ENCODE results near the gene SLC51A.

Gene SLC51A

DNA sequence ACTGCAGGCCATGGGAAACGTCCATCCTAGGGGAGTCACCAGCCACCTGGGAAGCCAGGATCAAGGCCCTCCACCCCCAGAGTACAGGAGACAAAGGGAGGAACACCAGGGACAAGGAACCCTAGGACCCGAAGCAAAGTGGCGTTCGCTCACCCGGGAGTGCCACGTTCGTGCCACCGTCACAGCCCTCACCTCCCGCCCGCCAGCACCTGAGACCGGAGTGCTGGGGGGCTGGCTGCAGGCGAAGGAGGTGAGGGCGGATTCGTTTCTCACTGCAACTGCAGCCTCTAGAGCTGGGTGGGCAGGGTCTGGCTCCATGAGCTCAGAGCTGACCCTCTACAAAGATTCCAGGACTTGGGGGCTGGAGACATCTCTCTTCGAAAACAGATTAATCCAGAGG lies 31.5 kb upstream of the SLC51A start:
- H3K9ac ChIP-seq (ENCODE audit: insufficient read length, low read depth): no peak overlapping the region
- H3K4me1 ChIP-seq (ENCODE audit: insufficient read depth, insufficient read length): peaks cover 17% of the 10 kb centered on the region
- TF ChIP-seq SUZ12 (IDR thresholded peaks at IDR 0.05; ENCODE audit: extremely low read depth, insufficient read depth, insufficient read length) (no peak), ZNF274 (IDR thresholded peaks at IDR 0.05; ENCODE audit: low read depth, low read length) (no peak), YY1 (IDR thresholded peaks at IDR 0.05; ENCODE audit: insufficient read depth, insufficient read length) (no peak)

DNA sequence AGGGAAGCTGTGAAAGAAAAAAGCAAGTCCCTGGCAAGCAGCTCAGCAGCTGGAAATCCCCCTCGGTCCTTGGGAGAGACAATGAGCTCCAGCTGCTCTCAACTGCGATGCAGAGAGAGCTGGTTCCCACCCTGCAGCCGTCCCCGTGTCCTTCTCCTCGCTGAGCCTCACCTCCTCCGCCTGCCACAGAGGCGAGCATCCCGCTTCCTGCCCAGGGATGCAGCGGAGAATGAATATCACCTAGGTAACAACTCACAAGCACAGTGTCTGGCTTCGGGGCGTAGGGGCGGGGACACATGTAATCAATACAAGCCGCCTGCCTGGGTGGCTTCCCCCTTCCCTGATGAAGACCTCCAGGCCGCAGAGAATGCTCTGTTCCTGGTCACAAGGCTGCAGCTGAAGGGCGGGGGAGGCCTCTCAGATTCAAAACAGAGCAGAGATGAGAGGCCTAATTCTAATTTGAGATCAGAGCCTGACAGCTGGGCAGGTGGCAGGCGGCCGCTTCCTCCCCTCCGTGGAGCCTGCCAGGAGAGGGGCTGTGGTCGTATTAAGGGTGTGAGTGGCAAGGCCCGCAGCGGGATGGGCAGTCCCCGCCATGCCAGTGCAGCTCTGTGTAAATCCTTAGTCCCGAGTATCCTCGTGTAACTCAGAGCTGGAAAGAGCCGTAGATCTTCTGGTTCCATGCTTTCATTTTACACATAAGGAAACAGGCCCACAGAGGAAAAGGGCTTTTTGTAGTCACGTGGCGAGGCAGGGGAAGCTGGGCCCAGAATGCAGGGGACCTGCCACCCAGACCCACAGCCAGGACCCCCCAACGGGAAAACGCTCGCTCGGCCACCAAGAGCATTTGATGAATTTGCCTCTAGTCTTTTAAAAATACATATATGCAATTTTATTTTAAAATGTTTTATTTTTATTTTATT lies 29.4 kb upstream of the SLC51A start:
- H3K27me3 ChIP-seq (ENCODE audit: insufficient read depth, insufficient read length): no peaks in the 10 kb centered on the region
- no peaks in the 10 kb centered on the region for H3K36me3 ChIP-seq (ENCODE audit: insufficient read depth, insufficient read length, low read length)
- no peak for TF ChIP-seq SUZ12 (IDR thresholded peaks at IDR 0.05; ENCODE audit: extremely low read depth, insufficient read depth, insufficient read length)
- TF ChIP-seq ZNF274 (IDR thresholded peaks at IDR 0.05; ENCODE audit: low read depth, low read length): no peak
- no peak for TF ChIP-seq YY1 (IDR thresholded peaks at IDR 0.05; ENCODE audit: insufficient read depth, insufficient read length)
- peak overlapping the region; percentile 2 for H3K9ac ChIP-seq (ENCODE audit: insufficient read length, low read depth)
- no peak overlapping the region for H3K4me3 ChIP-seq (ENCODE audit: insufficient read length, low read depth)
- DNase-seq (ENCODE audit: low read depth, low spot score): peak; percentile 85
- H3K4me1 ChIP-seq (ENCODE audit: insufficient read depth, insufficient read length): peaks cover 15% of the 10 kb centered on the region
- H3K9me3 ChIP-seq (ENCODE audit: insufficient read depth, low read length): no peaks in the 10 kb centered on the region

More for the DNA sequence above, 31.5 kb upstream of the SLC51A start:
- Histone ChIP-seq H3K36me3 (ENCODE audit: insufficient read depth, insufficient read length, low read length) (no peaks in the 10 kb centered on the region), H3K4me3 (ENCODE audit: insufficient read length, low read depth) (no peak overlapping the region), H3K9me3 (ENCODE audit: insufficient read depth, low read length) (no peaks in the 10 kb centered on the region), H3K27me3 (ENCODE audit: insufficient read depth, insufficient read length) (no peaks in the 10 kb centered on the region)
- DNase-seq (ENCODE audit: low read depth, low spot score): no peak

DNA sequence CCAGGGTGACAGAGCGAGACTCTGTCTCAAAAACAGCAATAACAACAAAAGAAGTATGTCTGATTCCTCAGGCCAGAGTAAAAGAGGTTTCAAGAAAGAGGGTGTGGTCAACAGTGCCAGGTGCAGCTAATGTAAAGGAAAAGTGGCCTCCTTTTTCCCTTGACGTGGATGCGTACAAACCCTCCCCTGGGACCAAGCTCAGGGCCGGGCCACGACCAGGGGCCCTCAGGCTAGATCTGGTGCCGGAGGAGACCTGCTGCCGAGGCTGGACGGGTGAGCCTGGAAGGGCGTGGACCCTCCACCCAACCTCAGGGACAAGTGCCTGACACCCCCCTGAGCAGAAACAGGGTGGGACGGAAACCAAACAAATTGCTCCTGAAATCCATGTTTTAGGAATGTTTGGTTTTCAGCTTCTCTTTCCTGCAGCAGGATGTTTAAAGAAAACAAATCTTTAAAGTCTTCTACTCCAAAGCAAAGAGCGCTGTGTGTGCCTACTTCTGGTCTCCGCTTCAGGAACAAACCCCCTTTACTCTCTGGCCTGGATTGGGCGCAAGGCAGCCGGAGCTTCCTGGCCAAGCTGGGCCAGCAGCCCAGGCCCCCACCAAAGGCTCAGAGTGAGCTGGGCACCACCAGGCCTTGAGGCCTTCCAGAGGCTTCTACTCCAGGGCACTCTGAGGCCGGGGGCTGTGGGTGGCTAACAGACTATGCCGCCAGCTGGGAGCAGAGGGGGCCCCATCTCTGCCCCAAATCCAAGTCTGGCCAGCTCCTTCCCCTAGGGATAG lies 26.6 kb upstream of the SLC51A start:
- H3K9me3 ChIP-seq (ENCODE audit: insufficient read depth, low read length): no peaks in the 10 kb centered on the region
- H3K27me3 ChIP-seq (ENCODE audit: insufficient read depth, insufficient read length): no peaks in the 10 kb centered on the region
- H3K9ac ChIP-seq (ENCODE audit: insufficient read length, low read depth): no peak overlapping the region
- no peaks in the 10 kb centered on the region for H3K36me3 ChIP-seq (ENCODE audit: insufficient read depth, insufficient read length, low read length)
- TF ChIP-seq SUZ12 (IDR thresholded peaks at IDR 0.05; ENCODE audit: extremely low read depth, insufficient read depth, insufficient read length) (no peak), ZNF274 (IDR thresholded peaks at IDR 0.05; ENCODE audit: low read depth, low read length) (no peak)
- H3K4me3 ChIP-seq (ENCODE audit: insufficient read length, low read depth): no peak overlapping the region
- peaks cover 26% of the 10 kb centered on the region for H3K4me1 ChIP-seq (ENCODE audit: insufficient read depth, insufficient read length)
- DNase-seq (ENCODE audit: low read depth, low spot score): no peak

DNA sequence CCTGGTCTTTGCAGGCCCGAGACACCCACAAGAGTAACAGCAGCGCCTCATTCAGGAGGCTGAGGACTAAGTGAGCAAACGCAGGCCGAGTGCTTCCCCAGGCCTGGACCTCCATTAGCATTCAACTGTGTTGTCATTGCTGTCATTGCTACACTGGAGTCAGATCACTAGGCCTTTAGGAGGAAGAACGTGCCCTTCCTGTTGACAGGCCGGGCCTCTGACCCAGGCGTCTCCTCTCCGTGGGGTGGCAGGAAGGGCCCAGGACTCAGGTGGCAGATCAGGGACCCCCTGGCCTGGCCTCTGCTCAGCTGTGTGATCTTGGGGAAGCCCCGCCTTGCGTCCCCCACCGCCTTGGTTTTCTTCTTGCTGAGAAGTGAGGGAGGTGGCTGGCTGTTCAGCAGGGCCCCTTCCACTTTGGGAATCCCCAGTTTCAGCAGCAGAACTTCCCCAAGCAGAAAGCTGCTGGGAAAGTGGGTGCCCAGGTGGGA lies 24.3 kb upstream of the SLC51A start:
- DNase-seq (ENCODE audit: low read depth, low spot score): no peak

DNA sequence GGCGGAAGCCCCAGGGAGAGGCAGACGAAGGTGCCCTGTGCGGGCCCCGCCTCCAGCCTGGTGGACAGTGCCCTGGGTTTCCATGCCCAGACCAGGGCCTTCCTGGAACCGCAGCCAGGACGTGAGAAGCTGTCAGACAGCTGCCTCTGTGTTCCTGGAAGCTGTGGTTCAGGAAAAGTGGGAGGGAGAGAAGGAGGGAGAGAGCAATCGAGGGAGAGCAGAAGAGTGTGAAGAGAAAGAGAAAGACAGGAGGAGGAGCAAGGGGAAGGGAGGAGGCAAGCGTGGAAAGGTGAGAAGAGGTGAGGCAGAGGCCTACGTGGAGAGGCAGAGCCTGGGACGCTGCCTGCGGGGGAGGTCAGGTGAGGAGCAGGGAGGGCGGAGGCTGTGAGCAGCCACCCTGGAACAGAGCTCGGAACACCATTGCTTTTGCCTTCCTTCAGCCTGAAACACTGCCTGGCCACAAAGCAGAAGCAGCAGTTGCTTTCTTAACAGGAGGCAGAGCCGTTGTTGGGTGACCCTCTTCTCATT lies 23.7 kb upstream of the SLC51A start:
- no peaks in the 10 kb centered on the region for H3K36me3 ChIP-seq (ENCODE audit: insufficient read depth, insufficient read length, low read length)
- no peaks in the 10 kb centered on the region for H3K9me3 ChIP-seq (ENCODE audit: insufficient read depth, low read length)
- no peaks in the 10 kb centered on the region for H3K27me3 ChIP-seq (ENCODE audit: insufficient read depth, insufficient read length)
- H3K9ac ChIP-seq (ENCODE audit: insufficient read length, low read depth): no peak overlapping the region
- TF ChIP-seq ZNF274 (IDR thresholded peaks at IDR 0.05; ENCODE audit: low read depth, low read length) (no peak), SUZ12 (IDR thresholded peaks at IDR 0.05; ENCODE audit: extremely low read depth, insufficient read depth, insufficient read length) (no peak), YY1 (IDR thresholded peaks at IDR 0.05; ENCODE audit: insufficient read depth, insufficient read length) (no peak)
- peaks cover 22% of the 10 kb centered on the region for H3K4me1 ChIP-seq (ENCODE audit: insufficient read depth, insufficient read length)
- no peak overlapping the region for H3K4me3 ChIP-seq (ENCODE audit: insufficient read length, low read depth)
- no peak for DNase-seq (ENCODE audit: low read depth, low spot score)

More for the DNA sequence above, 24.3 kb upstream of the SLC51A start:
- H3K4me3 ChIP-seq (ENCODE audit: insufficient read length, low read depth): no peak overlapping the region
- H3K27me3 ChIP-seq (ENCODE audit: insufficient read depth, insufficient read length): no peaks in the 10 kb centered on the region
- H3K36me3 ChIP-seq (ENCODE audit: insufficient read depth, insufficient read length, low read length): no peaks in the 10 kb centered on the region
- H3K4me1 ChIP-seq (ENCODE audit: insufficient read depth, insufficient read length): peaks cover 24% of the 10 kb centered on the region
- no peaks in the 10 kb centered on the region for H3K9me3 ChIP-seq (ENCODE audit: insufficient read depth, low read length)
- TF ChIP-seq YY1 (IDR thresholded peaks at IDR 0.05; ENCODE audit: insufficient read depth, insufficient read length) (no peak), SUZ12 (IDR thresholded peaks at IDR 0.05; ENCODE audit: extremely low read depth, insufficient read depth, insufficient read length) (no peak), ZNF274 (IDR thresholded peaks at IDR 0.05; ENCODE audit: low read depth, low read length) (no peak)
- H3K9ac ChIP-seq (ENCODE audit: insufficient read length, low read depth): peak overlapping the region; percentile 26

DNA sequence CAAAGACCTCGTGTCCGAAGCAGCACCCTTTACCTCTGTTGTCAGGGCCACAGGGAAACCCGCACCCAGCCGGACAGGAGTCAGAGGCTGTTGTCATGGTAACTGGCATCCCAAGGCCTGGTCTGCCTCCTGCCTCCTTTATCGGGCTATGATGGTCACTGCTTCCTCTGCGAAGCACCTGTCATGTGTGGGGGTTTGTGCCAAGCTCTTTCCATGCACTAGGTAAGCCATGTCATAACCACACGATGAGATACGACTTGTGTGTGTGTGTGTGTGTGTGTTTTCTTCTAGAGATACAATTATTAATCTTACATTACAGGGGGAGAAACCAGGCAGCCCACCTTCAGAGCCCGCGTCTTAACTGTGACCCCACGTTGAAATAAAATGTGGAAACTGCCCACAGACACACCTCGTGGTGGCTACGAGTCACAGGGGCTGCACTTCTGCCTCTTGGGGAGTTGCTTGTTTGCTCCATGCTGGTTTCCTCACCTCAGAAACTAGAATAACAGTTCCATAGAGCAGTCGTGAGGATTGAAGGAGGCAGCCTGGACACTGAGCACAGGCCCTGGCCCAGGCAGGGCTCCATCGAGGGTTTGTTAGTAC lies 23.1 kb upstream of the SLC51A start:
- no peaks in the 10 kb centered on the region for H3K27me3 ChIP-seq (ENCODE audit: insufficient read depth, insufficient read length)
- no peak overlapping the region for H3K9ac ChIP-seq (ENCODE audit: insufficient read length, low read depth)
- H3K9me3 ChIP-seq (ENCODE audit: insufficient read depth, low read length): no peaks in the 10 kb centered on the region
- no peak for TF ChIP-seq YY1 (IDR thresholded peaks at IDR 0.05; ENCODE audit: insufficient read depth, insufficient read length)
- TF ChIP-seq SUZ12 (IDR thresholded peaks at IDR 0.05; ENCODE audit: extremely low read depth, insufficient read depth, insufficient read length): no peak
- TF ChIP-seq ZNF274 (IDR thresholded peaks at IDR 0.05; ENCODE audit: low read depth, low read length): no peak
- peaks cover 24% of the 10 kb centered on the region for H3K4me1 ChIP-seq (ENCODE audit: insufficient read depth, insufficient read length)
- H3K36me3 ChIP-seq (ENCODE audit: insufficient read depth, insufficient read length, low read length): no peaks in the 10 kb centered on the region
- no peak for DNase-seq (ENCODE audit: low read depth, low spot score)
- no peak overlapping the region for H3K4me3 ChIP-seq (ENCODE audit: insufficient read length, low read depth)

Measured in NT2/D1 (cell line).